Sigmoid colon (tissue), 4 donors: ENCODE results near the gene ANKEF1.

Experiments used
- CTCF ChIP-seq, 4 experiments: fragments of 450-650 bp in 3 of 4; fragments of 200-600 bp in 1 of 4; IDR thresholded peaks; one replicate each; pipeline ENCODE4 v1.5.1; 2016 to 2019; ENCODE audit warnings: antibody characterized with exemption in 4 of 4, mild to moderate bottlenecking in 3 of 4, moderate library complexity in 2 of 4
- POLR2A ChIP-seq, 2 donors: fragments of 450-650 bp; IDR thresholded peaks; one replicate each; pipeline ENCODE4 v1.6.1; 2016; ENCODE audit warnings: antibody characterized with exemption in 2 of 2, mild to moderate bottlenecking in 2 of 2, moderate library complexity in 2 of 2
- POLR2AphosphoS5 ChIP-seq, 4 donors: sonication (generic); formaldehyde crosslinking; IDR thresholded peaks; one replicate each; pipeline ENCODE4 v1.6.1; 2017; ENCODE audit warnings: antibody characterized with exemption in 4 of 4

GRCh38 chr20:10020937-10021336 is 13.8 kb upstream of the ANKEF1 start:
- no peak for TF ChIP-seq POLR2A (IDR thresholded peaks at IDR 0.05)
- TF ChIP-seq CTCF (IDR thresholded peaks at IDR 0.05): no peak
- no peak for TF ChIP-seq POLR2AphosphoS5 (IDR thresholded peaks at IDR 0.05)
